CD14-positive monocyte (primary cell): ENCODE data around the gene PDE7B. TPM values are rescaled to one million over a fixed set of nuclear protein-coding genes. Genes with fewer than 3 reads are reported as not detected.

ENCODE experiments used
- DNase-seq, 3 donors: peaks; one replicate each; pipeline ENCODE4 v3.0.0-alpha.2; 2011 to 2022
- H2AFZ ChIP-seq: 2 replicates; pipeline ENCODE4 v1.6.0; 2012; ENCODE audit warnings: mild to moderate bottlenecking, low read depth, low read length, inconsistent platforms; ENCODE audit not compliant: insufficient read depth, poor library complexity, severe bottlenecking
- H3K27ac ChIP-seq, 2 donors: 1 replicate in 1 of 2; 2 replicates in 1 of 2; pipeline ENCODE4 v1.5.1; 2012 to 2013; ENCODE audit warnings: low read length in 2 of 2, control low read depth in 1 of 2, inconsistent platforms in 1 of 2, low read depth in 1 of 2, mild to moderate bottlenecking in 1 of 2
- H3K27me3 ChIP-seq, 2 donors: one replicate each; pipeline versions ENCODE4 v1.6.0 to v1.6.1; 2011 to 2013; ENCODE audit warnings: low read length in 2 of 2; ENCODE audit not compliant: control insufficient read depth in 2 of 2, insufficient read depth in 2 of 2
- H3K36me3 ChIP-seq, 2 donors: replicated peaks in 1 of 2; 1 replicate in 1 of 2; 2 replicates in 1 of 2; pipeline versions ENCODE4 v1.5.1 to v1.6.1; 2012 to 2013; ENCODE audit warnings: low read length in 2 of 2, control low read depth in 1 of 2, inconsistent platforms in 1 of 2, mild to moderate bottlenecking in 1 of 2; ENCODE audit not compliant: insufficient read depth in 2 of 2, control insufficient read depth in 1 of 2
- H3K4me1 ChIP-seq, 2 donors: 1 replicate in 1 of 2; 2 replicates in 1 of 2; pipeline versions ENCODE4 v1.5.1 to v1.6.1; 2012 to 2013; ENCODE audit warnings: low read length in 2 of 2, control low read depth in 1 of 2, inconsistent platforms in 1 of 2, mild to moderate bottlenecking in 1 of 2, moderate library complexity in 1 of 2; ENCODE audit not compliant: insufficient read depth in 2 of 2, control insufficient read depth in 1 of 2
- H3K4me2 ChIP-seq: replicated peaks from 2 replicates; pipeline ENCODE3; 2012; ENCODE audit warnings: low read length, moderate library complexity, mild to moderate bottlenecking; ENCODE audit not compliant: poor library complexity, severe bottlenecking; ENCODE audit errors: extremely low read depth
- H3K4me3 ChIP-seq, 3 experiments: fragments of 200-600 bp in 1 of 3; sonication (generic) in 1 of 3; replicated peaks in 1 of 3; 1 replicate in 2 of 3; 2 replicates in 1 of 3; pipeline ENCODE4 v1.5.1; 2011 to 2013; ENCODE audit warnings: low read length in 3 of 3, mild to moderate bottlenecking in 3 of 3, control low read depth in 2 of 3, low read depth in 2 of 3, inconsistent platforms in 1 of 3, moderate library complexity in 1 of 3
- H3K79me2 ChIP-seq: 2 replicates; pipeline ENCODE4 v1.6.0; 2012; ENCODE audit warnings: mild to moderate bottlenecking, control low read depth, inconsistent platforms, low read length, moderate library complexity; ENCODE audit not compliant: insufficient read depth
- H3K9ac ChIP-seq: 2 replicates; pipeline ENCODE4 v1.6.0; 2017; ENCODE audit warnings: low read length, mild to moderate bottlenecking; ENCODE audit not compliant: insufficient read depth, poor library complexity, severe bottlenecking
- H3K9me3 ChIP-seq, 2 donors: replicated peaks in 1 of 2; 1 replicate in 1 of 2; 2 replicates in 1 of 2; pipeline versions ENCODE4 v1.5.1 to v1.6.1; 2012 to 2013; ENCODE audit warnings: low read length in 2 of 2, control low read depth in 1 of 2; ENCODE audit not compliant: control insufficient read depth in 1 of 2, insufficient read depth in 1 of 2
- H4K20me1 ChIP-seq: 2 replicates; pipeline ENCODE4 v1.6.0; 2012; ENCODE audit warnings: mild to moderate bottlenecking, low read length, control low read depth, moderate library complexity; ENCODE audit not compliant: insufficient read depth
- H3K27ac Mint-ChIP-seq, 7 donors: one replicate each; pipeline ENCODE4 v1.8.0; 2020; ENCODE audit warnings: mild to moderate bottlenecking in 7 of 7, mixed read lengths in 7 of 7, moderate library complexity in 6 of 7, inconsistent platforms in 2 of 7
- H3K27me3 Mint-ChIP-seq, 3 donors: one replicate each; pipeline ENCODE4 v1.8.0; 2021 to 2022; ENCODE audit warnings: low read depth in 3 of 3, mild to moderate bottlenecking in 3 of 3, mixed read lengths in 3 of 3, moderate library complexity in 3 of 3, inconsistent platforms in 1 of 3
- H3K36me3 Mint-ChIP-seq, 2 donors: one replicate each; pipeline ENCODE4 v1.8.0; 2020; ENCODE audit warnings: mixed read lengths in 2 of 2, inconsistent platforms in 1 of 2, mild to moderate bottlenecking in 1 of 2
- H3K4me1 Mint-ChIP-seq: one replicate; pipeline ENCODE4 v1.8.0; 2020; ENCODE audit warnings: mild to moderate bottlenecking, mixed read lengths
- H3K4me3 Mint-ChIP-seq, 2 donors: one replicate each; pipeline ENCODE4 v1.8.0; 2020; ENCODE audit warnings: mild to moderate bottlenecking in 2 of 2, mixed read lengths in 2 of 2, moderate library complexity in 1 of 2
- H3K9me3 Mint-ChIP-seq, 7 donors: one replicate each; pipeline ENCODE4 v1.8.0; 2020 to 2022; ENCODE audit warnings: mixed read lengths in 7 of 7, mild to moderate bottlenecking in 6 of 7, moderate library complexity in 6 of 7, inconsistent platforms in 2 of 7
- CTCF ChIP-seq: fragments of 200-600 bp; IDR thresholded peaks from one replicate; pipeline ENCODE4 v1.8.0; 2022; ENCODE audit warnings: antibody characterized with exemption, mild to moderate bottlenecking
- WGBS: methylation state at CpG from one replicate; pipeline ENCODE4 v1.1.5; 2013; ENCODE audit warnings: missing lambda C conversion rate; ENCODE audit not compliant: insufficient coverage; 5-methylcytosine and 5-hydroxymethylcytosine counted together
- intact Hi-C, 2 donors: fragments of 100-400 bp; cut with micrococcal nuclease; formaldehyde crosslinking; loops; one replicate each; pipeline versions ENCODE4 v1.15.0 to v1.15.1; 2023
- polyA plus RNA-seq, 3 donors: library from polyadenylated mRNA; depleted of rRNA in 1 of 3; unstranded in 2 of 3; stranded (reverse) in 1 of 3; fragments of 300-500 nt in 2 of 3; fragments of >200 nt in 1 of 3; fragmentation: Illumina TruSeq in 2 of 3; gene quantifications; 1 replicate in 2 of 3; 2 replicates in 1 of 3; pipeline ENCODE4 v1.2.3, GENCODE V29; 2012 to 2021

The PDE7B gene
- polyA plus RNA-seq, 3 donors, result 0.37 to 1.1 (median 0.89) TPM

- intact Hi-C loops, result no loop called here
- TF ChIP-seq CTCF, result no peak
- Histone ChIP-seq H2AFZ (no peak overlapping the region), H3K79me2 (no peaks in the 10 kb centered on the region), H3K36me3 (no peaks in the 10 kb centered on the region), H4K20me1 (no peaks in the 10 kb centered on the region), H3K27ac (no peak overlapping the region), H3K9ac (no peak overlapping the region), H3K4me2 (no peak overlapping the region), H3K9me3 (no peaks in the 10 kb centered on the region), H3K27me3 (no peaks in the 10 kb centered on the region), H3K4me1 (no peaks in the 10 kb centered on the region), H3K4me3 (no peak overlapping the region)
- Mint-ChIP-seq H3K4me3 (no peak overlapping the region), H3K9me3 (no peaks in the 10 kb centered on the region), H3K27me3 (peaks cover 0 to 3% (median 1%) of the 10 kb centered on the region in 3 donors), H3K36me3 (no peaks in the 10 kb centered on the region), H3K27ac (no peak overlapping the region), H3K4me1 (peaks cover 7% of the 10 kb centered on the region)
- no CpG with 5 or more reads among the region's 4 CpGs for WGBS
- no peak for DNase-seq
Observed at GRCh38 chr6:136180704-136181511, 329.4 kb downstream of the PDE7B start.

- no peaks in the 10 kb centered on the region for H4K20me1 ChIP-seq
- no peaks in the 10 kb centered on the region for H3K79me2 ChIP-seq
- H3K4me3 Mint-ChIP-seq, result no peak overlapping the region
- no peak overlapping the region for H3K4me2 ChIP-seq
- no peak overlapping the region for H3K27ac ChIP-seq
- H3K4me1 Mint-ChIP-seq, result peaks cover 7% of the 10 kb centered on the region
- H3K4me1 ChIP-seq, result no peaks in the 10 kb centered on the region
- H3K36me3 ChIP-seq, result no peaks in the 10 kb centered on the region
- H3K9me3 Mint-ChIP-seq, result no peaks in the 10 kb centered on the region
- no peak for DNase-seq
- no peak overlapping the region for H3K27ac Mint-ChIP-seq
- intact Hi-C loops, result no loop called here
- no peak overlapping the region for H3K4me3 ChIP-seq
- no peaks in the 10 kb centered on the region for H3K36me3 Mint-ChIP-seq
- H3K9me3 ChIP-seq, result no peaks in the 10 kb centered on the region
- H3K27me3 ChIP-seq, result no peaks in the 10 kb centered on the region
- H2AFZ ChIP-seq, result no peak overlapping the region
- TF ChIP-seq CTCF, result no peak
- no peak overlapping the region for H3K9ac ChIP-seq
- peaks cover 0 to 3% (median 1%) of the 10 kb centered on the region in 3 donors for H3K27me3 Mint-ChIP-seq
- WGBS, result no CpG with 5 or more reads among the region's 1 CpG
Observed at GRCh38 chr6:136181512-136181833, 330.0 kb downstream of the PDE7B start.
